Measurements from ENCODE around the gene ARL10.

ARL10 gene

GRCh38 chr5:176396330-176396729 lies 31.0 kb downstream of the ARL10 start:
- TF ChIP-seq CTCF (IDR thresholded peaks at IDR 0.05), result no peak
- no peak overlapping the region for H3K27ac ChIP-seq
- no peak overlapping the region for H3K4me3 ChIP-seq

GRCh38 chr5:176397736-176398420 lies 32.6 kb downstream of the ARL10 start:
- no peak for TF ChIP-seq CTCF (IDR thresholded peaks at IDR 0.05)
- Histone ChIP-seq H3K27ac (no peak overlapping the region), H3K4me3 (no peak overlapping the region)
- DNase-seq (ENCODE audit: low spot score), result no peak

More at GRCh38 chr5:176396330-176396729, 31.0 kb downstream of the ARL10 start:
- DNase-seq (ENCODE audit: low spot score), result no peak

GRCh38 chr5:176400382-176401156 lies 35.3 kb downstream of the ARL10 start:
- no peak overlapping the region for H3K27ac ChIP-seq
- no peak for DNase-seq (ENCODE audit: low spot score)
- no peak overlapping the region for H3K4me3 ChIP-seq
- no peak for TF ChIP-seq CTCF (IDR thresholded peaks at IDR 0.05)

- Histone ChIP-seq H3K27ac (no peak overlapping the region), H3K4me3 (no peak overlapping the region)
- TF ChIP-seq CTCF (IDR thresholded peaks at IDR 0.05), result no peak
- no peak for DNase-seq (ENCODE audit: low spot score)
Measured at GRCh38 chr5:176401281-176402205, 36.3 kb downstream of the ARL10 start.

GRCh38 chr5:176405656-176406435 lies 40.6 kb downstream of the ARL10 start:
- DNase-seq (ENCODE audit: low spot score), result no peak
- Histone ChIP-seq H3K27ac (no peak overlapping the region), H3K4me3 (no peak overlapping the region)
- no peak for TF ChIP-seq CTCF (IDR thresholded peaks at IDR 0.05)

GRCh38 chr5:176406436-176407052 lies 41.3 kb downstream of the ARL10 start:
- peak; percentile 33 for DNase-seq (ENCODE audit: low spot score)
- no peak for TF ChIP-seq CTCF (IDR thresholded peaks at IDR 0.05)
- H3K27ac ChIP-seq, result no peak overlapping the region
- H3K4me3 ChIP-seq, result no peak overlapping the region
